HepG2 (cell line): ENCODE results near the gene CAPRIN1. TPM values are rescaled to one million over a fixed set of nuclear protein-coding genes. Genes with fewer than 3 reads are reported as not detected.

ENCODE experiments used
- ATF7-NPFF ChIP-seq: sonication (generic); formaldehyde crosslinking; IDR thresholded peaks from 2 replicates; pipeline ENCODE4 v1.8.1; 2023; ENCODE audit warnings: mild to moderate bottlenecking, low read depth, missing genetic modification reagents, moderate library complexity
- ATRX ChIP-seq: sonication (generic); formaldehyde crosslinking; IDR thresholded peaks from 2 replicates; pipeline ENCODE4 v1.4.0; 2020; ENCODE audit warnings: missing genetic modification reagents, borderline replicate concordance
- GATAD1 ChIP-seq: IDR thresholded peaks from 2 replicates; pipeline ENCODE4 v1.6.1; 2016; ENCODE audit warnings: missing genetic modification reagents, missing compliant biosample characterization
- RAD21 ChIP-seq: fragments of 450-650 bp; formaldehyde crosslinking; IDR thresholded peaks from 2 replicates; pipeline ENCODE4 v1.5.0; 2020; ENCODE audit warnings: mild to moderate bottlenecking
- SP2 ChIP-seq: sonication (generic); formaldehyde crosslinking; IDR thresholded peaks from 2 replicates; pipeline ENCODE4 v1.5.1; 2020; ENCODE audit warnings: mild to moderate bottlenecking, missing genetic modification reagents
- ZFYVE20 ChIP-seq: sonication (generic); formaldehyde crosslinking; IDR thresholded peaks from 2 replicates; pipeline ENCODE4 v1.8.0; 2023; ENCODE audit warnings: low read depth, mild to moderate bottlenecking, moderate library complexity, missing genetic modification reagents, borderline replicate concordance
- ZNF251 ChIP-seq: sonication (generic); formaldehyde crosslinking; IDR thresholded peaks from 2 replicates; pipeline ENCODE4 v1.9.0; 2021; ENCODE audit warnings: mild to moderate bottlenecking, missing genetic modification reagents
- ZNF441 ChIP-seq: sonication (generic); formaldehyde crosslinking; IDR thresholded peaks from 2 replicates; pipeline ENCODE4 v1.7.0; 2021; ENCODE audit warnings: missing genetic modification reagents, borderline replicate concordance
- polyA plus RNA-seq, 8 experiments: library from polyadenylated mRNA; depleted of rRNA in 3 of 8; stranded (reverse) in 7 of 8; unstranded in 1 of 8; fragments of >200 nt; fragmentation: Illumina TruSeq in 4 of 8; extraction: Trizol in 4 of 8; gene quantifications; 2 replicates each; pipeline versions ENCODE4 v1.2.1 to v1.2.3, GENCODE V29; 2011 to 2016; ENCODE audit warnings: low read depth in 4 of 8, missing spikeins in 1 of 8, mixed read lengths in 1 of 8; ENCODE audit not compliant: insufficient read depth in 1 of 8
- total RNA-seq, 5 experiments: library from RNA; depleted of rRNA; stranded (reverse); fragments of >200 nt; fragmentation: Illumina TruSeq; extraction: Trizol; gene quantifications; 2 replicates each; pipeline ENCODE4 v1.2.3, GENCODE V29; 2016; ENCODE audit warnings: low read depth in 1 of 5
- TF ChIP-seq, protein P1 (sequence below): sonication (generic); formaldehyde crosslinking; IDR thresholded peaks from 2 replicates; pipeline ENCODE4 v1.4.0; 2020; ENCODE audit warnings: missing genetic modification reagents
- TF ChIP-seq, protein P2 (sequence below), 2 experiments: sonication (generic) in 1 of 2; formaldehyde crosslinking in 1 of 2; IDR thresholded peaks; 2 replicates each; pipeline versions ENCODE4 v1.6.1 to v1.9.0; 2014 to 2022; ENCODE audit warnings: antibody characterized with exemption in 1 of 2, borderline replicate concordance in 1 of 2, inconsistent platforms in 1 of 2, low read depth in 1 of 2, missing genetic modification reagents in 1 of 2
- TF ChIP-seq, protein P3 (sequence below): sonication (generic); formaldehyde crosslinking; IDR thresholded peaks from 2 replicates; pipeline ENCODE4 v1.4.0; 2020; ENCODE audit warnings: low read depth, missing genetic modification reagents
- TF ChIP-seq, protein P4 (sequence below): sonication (generic); formaldehyde crosslinking; IDR thresholded peaks from 2 replicates; pipeline ENCODE4 v1.5.1; 2020; ENCODE audit warnings: missing genetic modification reagents, mild to moderate bottlenecking, borderline replicate concordance
- TF ChIP-seq, protein P5 (sequence below): conservative IDR thresholded peaks from 2 replicates; pipeline ENCODE4 v1.6.1; 2018; ENCODE audit warnings: missing genetic modification reagents

CAPRIN1 gene
- total and polyA plus RNA-seq, 2 of the 13 experiments (the other 11 are each of a cell fraction or from before 2014, with no cell fraction given) = 114 to 162 TPM

DNA sequence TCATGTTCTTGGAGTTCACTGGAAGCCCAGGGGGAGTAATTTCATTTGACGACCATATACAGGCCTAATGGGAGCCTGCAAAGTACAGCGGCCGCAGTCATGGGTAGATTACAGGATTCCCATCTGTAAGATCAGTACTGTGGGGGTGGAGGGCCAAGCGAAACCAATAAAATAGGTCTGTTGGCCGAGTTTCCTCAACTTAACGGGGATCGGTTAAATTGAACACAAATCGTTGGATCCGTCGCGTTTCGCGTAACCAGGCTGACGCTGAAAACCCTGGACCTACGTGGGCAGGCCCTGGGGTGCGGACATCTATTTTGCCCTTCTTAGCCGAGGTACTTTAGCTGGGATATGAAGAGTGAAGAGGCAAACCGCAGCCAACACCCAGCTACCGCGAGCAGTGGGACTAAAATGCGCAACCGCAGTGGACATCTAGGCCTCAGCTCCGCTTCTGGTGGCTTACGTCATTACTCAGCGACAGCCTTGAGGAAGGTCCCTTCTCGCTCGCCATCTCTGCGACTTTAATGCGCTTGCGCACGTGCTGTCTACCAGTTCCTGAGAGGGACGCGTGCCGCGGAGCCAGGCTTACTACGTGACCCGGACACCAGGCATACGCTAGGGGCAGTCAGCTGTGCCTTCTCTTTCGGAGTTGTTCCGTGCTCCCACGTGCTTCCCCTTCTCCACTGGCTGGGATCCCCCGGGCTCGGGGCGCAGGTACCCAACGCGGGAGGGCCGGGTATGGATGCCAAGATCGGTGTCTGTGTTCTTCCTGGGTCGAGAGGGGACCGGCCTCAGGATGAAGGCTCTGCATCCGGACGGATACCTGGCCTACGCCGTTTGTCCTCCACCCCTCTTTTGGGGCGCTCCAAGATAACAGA lies 53.8 kb downstream of the CAPRIN1 start, which contains the start of gene NAT10 (continued):
- TF ChIP-seq, protein P1, sequence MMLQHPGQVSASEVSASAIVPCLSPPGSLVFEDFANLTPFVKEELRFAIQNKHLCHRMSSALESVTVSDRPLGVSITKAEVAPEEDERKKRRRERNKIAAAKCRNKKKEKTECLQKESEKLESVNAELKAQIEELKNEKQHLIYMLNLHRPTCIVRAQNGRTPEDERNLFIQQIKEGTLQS (CRISPR knock-in tag) = peak; percentile 58
- TF ChIP-seq, protein P2, sequence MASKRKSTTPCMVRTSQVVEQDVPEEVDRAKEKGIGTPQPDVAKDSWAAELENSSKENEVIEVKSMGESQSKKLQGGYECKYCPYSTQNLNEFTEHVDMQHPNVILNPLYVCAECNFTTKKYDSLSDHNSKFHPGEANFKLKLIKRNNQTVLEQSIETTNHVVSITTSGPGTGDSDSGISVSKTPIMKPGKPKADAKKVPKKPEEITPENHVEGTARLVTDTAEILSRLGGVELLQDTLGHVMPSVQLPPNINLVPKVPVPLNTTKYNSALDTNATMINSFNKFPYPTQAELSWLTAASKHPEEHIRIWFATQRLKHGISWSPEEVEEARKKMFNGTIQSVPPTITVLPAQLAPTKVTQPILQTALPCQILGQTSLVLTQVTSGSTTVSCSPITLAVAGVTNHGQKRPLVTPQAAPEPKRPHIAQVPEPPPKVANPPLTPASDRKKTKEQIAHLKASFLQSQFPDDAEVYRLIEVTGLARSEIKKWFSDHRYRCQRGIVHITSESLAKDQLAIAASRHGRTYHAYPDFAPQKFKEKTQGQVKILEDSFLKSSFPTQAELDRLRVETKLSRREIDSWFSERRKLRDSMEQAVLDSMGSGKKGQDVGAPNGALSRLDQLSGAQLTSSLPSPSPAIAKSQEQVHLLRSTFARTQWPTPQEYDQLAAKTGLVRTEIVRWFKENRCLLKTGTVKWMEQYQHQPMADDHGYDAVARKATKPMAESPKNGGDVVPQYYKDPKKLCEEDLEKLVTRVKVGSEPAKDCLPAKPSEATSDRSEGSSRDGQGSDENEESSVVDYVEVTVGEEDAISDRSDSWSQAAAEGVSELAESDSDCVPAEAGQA (IDR thresholded peaks at IDR 0.05; ENCODE audit: low read depth) = peak; percentile 92
- TF ChIP-seq, protein P2 (CRISPR knock-in tag; IDR thresholded peaks at IDR 0.05; ENCODE audit: borderline replicate concordance) = no peak
- TF ChIP-seq ZNF441 (CRISPR knock-in tag) (no peak; the same call in 1 of the 2 replicates), ZFYVE20 (CRISPR knock-in tag) (no peak), GATAD1 (CRISPR knock-in tag) (peak; percentile 100), ATF7-NPFF (CRISPR knock-in tag) (peak; percentile 80), ATRX (CRISPR knock-in tag) (no peak), RAD21 (CRISPR knock-in tag) (no peak; the same call in none of the 2 replicates), ZNF251 (no peak), SP2 (peak; percentile 40; the same call in 1 of the 2 replicates)
- TF ChIP-seq, protein P3, sequence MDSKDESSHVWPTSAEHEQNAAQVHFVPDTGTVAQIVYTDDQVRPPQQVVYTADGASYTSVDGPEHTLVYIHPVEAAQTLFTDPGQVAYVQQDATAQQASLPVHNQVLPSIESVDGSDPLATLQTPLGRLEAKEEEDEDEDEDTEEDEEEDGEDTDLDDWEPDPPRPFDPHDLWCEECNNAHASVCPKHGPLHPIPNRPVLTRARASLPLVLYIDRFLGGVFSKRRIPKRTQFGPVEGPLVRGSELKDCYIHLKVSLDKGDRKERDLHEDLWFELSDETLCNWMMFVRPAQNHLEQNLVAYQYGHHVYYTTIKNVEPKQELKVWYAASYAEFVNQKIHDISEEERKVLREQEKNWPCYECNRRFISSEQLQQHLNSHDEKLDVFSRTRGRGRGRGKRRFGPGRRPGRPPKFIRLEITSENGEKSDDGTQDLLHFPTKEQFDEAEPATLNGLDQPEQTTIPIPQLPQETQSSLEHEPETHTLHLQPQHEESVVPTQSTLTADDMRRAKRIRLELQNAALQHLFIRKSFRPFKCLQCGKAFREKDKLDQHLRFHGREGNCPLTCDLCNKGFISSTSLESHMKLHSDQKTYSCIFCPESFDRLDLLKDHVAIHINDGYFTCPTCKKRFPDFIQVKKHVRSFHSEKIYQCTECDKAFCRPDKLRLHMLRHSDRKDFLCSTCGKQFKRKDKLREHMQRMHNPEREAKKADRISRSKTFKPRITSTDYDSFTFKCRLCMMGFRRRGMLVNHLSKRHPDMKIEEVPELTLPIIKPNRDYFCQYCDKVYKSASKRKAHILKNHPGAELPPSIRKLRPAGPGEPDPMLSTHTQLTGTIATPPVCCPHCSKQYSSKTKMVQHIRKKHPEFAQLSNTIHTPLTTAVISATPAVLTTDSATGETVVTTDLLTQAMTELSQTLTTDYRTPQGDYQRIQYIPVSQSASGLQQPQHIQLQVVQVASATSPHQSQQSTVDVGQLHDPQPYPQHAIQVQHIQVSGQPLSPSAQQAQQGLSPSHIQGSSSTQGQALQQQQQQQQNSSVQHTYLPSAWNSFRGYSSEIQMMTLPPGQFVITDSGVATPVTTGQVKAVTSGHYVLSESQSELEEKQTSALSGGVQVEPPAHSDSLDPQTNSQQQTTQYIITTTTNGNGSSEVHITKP (CRISPR knock-in tag) = peak; percentile 65; the same call in 1 of the 2 replicates
- TF ChIP-seq, protein P4, sequence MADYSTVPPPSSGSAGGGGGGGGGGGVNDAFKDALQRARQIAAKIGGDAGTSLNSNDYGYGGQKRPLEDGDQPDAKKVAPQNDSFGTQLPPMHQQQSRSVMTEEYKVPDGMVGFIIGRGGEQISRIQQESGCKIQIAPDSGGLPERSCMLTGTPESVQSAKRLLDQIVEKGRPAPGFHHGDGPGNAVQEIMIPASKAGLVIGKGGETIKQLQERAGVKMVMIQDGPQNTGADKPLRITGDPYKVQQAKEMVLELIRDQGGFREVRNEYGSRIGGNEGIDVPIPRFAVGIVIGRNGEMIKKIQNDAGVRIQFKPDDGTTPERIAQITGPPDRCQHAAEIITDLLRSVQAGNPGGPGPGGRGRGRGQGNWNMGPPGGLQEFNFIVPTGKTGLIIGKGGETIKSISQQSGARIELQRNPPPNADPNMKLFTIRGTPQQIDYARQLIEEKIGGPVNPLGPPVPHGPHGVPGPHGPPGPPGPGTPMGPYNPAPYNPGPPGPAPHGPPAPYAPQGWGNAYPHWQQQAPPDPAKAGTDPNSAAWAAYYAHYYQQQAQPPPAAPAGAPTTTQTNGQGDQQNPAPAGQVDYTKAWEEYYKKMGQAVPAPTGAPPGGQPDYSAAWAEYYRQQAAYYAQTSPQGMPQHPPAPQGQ (CRISPR knock-in tag) = 0 out of 2 replicates have a peak, but pooled peaks have one; percentile 80
- TF ChIP-seq, protein P5, sequence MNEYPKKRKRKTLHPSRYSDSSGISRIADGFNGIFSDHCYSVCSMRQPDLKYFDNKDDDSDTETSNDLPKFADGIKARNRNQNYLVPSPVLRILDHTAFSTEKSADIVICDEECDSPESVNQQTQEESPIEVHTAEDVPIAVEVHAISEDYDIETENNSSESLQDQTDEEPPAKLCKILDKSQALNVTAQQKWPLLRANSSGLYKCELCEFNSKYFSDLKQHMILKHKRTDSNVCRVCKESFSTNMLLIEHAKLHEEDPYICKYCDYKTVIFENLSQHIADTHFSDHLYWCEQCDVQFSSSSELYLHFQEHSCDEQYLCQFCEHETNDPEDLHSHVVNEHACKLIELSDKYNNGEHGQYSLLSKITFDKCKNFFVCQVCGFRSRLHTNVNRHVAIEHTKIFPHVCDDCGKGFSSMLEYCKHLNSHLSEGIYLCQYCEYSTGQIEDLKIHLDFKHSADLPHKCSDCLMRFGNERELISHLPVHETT (CRISPR knock-in tag) = peak; percentile 62; the same call in 1 of the 2 replicates
